IPS DF 4.7 (cell line): ENCODE measurements around the gene CC2D2B.

Experiments used
- DNase-seq: peaks from one replicate; pipeline ENCODE4 v3.0.0-alpha.2; 2013; ENCODE audit warnings: low spot score; ENCODE audit errors: extremely low read depth

Gene CC2D2B

DNA sequence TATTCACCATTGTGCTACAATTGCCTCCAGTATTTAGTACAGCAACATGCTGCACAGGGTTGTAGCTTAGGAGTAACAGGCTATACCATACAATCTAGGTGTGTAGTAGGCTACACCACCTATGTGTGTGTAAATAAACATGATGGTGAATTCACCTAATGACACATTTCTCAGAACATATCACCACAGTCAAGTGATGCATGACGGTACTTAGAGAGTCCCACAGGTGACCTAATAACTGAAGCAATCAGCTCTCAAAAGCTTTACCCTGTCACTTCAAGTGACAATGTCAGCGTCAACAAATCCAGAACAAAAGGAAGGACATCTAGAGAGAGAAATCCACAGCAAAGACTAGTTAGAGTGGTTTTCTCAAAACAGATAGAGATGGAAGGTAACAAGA lies 174.4 kb downstream of the CC2D2B start:
- DNase-seq, result no peak
